Islet precursor cell (in vitro differentiated cells): Measurements from ENCODE around the gene TMEM81.

Source experiments
- DNase-seq: peaks from one replicate; pipeline ENCODE4 v3.0.0-alpha.2; 2018

Gene TMEM81

GRCh38 chr1:205057808-205058575, 26.3 kb downstream of the TMEM81 start:
- DNase-seq: no peak

DNA sequence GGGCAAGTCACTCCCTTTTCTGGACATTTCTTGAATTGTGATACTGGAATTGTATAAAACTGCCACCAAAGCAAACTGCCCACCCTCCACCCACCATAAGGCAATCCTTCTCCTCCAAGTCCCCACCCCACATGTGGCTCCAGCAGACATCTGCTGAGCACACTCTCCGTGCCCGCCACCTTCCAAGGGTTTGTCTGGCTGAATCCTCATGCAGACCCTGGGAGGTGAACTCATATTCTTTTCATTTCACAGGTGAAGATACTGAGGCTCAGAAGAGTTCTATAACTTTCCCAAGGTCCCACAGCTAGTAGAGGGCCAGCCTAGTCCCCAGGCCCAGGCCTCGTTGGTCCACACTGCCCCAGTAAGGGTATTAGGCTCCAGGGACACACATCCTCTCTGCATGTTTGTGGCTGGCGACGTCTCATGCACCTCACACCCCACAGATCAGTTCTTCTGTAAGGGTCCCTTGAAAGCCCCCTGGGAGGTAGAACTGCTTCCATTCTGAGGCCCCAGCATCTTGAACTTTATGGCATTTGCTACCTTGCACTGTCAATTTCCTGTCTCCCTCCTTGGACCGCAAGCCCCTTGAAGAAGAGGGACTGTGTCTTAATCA, 27.2 kb downstream of the TMEM81 start:
- DNase-seq: no peak

GRCh38 chr1:205056188-205056611, 28.1 kb downstream of the TMEM81 start:
- DNase-seq: no peak

DNA sequence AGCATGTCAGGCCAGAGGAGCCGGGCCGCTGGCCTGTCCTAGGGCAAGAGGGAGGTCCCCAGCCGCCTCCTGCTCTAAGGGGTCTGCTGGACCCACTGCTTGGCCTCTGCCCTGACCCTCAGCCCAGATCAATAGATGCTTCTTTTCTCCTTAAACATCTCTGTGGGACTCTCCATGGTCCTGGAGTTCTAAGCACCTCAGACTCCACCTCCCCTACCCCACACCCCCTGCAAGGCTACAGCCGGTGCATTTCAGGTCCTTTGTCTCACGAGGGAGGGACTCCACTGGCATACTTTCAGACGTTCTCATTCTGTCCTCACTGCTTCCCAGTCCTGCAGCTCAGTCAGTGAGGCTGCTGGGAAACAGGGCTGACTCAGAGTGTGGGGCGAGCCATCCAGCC, 30.2 kb downstream of the TMEM81 start:
- no peak for DNase-seq

DNA sequence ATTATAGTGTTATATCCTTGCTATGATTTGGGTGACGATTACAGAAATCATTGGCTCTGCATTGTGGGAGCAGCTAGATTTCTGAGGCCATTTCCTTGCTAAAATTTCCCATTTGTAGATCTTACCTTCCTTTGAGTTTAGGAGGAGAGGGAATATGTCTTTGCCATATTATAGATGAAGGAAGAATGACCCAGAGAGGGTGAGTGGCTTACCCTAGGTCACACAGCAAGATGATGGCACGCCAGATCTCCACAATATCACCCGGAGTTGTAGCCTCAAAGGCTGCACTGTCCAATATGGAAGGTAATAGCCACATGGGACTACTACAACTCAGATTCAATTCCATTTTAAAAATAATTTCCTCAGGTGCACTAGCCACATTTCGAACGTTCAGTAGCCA, 31.0 kb downstream of the TMEM81 start:
- no peak for DNase-seq

- DNase-seq: no peak
Measured at GRCh38 chr1:205052690-205053089, 31.6 kb downstream of the TMEM81 start.

DNA sequence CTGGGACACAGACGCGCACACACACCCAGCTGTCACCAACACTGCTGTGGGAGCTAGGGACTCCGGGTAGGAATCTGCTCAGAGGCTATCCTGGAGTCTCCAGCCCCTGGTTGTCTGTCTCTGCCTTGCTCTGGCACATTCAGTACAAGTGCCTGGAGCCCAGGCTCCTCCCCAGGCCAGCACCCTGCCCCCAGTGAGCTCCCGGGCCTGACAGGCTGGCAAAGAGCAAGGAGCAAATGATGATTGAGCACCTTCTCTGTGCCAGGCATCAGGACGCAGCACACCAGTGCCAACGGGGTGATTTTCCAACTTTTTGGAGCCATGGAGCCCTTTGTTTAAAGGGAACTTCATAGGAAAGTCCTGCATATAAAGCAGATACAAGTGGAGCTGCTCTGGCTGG, 34.8 kb downstream of the TMEM81 start:
- DNase-seq: no peak

GRCh38 chr1:205048382-205048781, 35.9 kb downstream of the TMEM81 start:
- no peak for DNase-seq

- no peak for DNase-seq
Measured at GRCh38 chr1:205047764-205048231, 36.5 kb downstream of the TMEM81 start.

GRCh38 chr1:205046870-205047269, 37.4 kb downstream of the TMEM81 start:
- DNase-seq: no peak

DNA sequence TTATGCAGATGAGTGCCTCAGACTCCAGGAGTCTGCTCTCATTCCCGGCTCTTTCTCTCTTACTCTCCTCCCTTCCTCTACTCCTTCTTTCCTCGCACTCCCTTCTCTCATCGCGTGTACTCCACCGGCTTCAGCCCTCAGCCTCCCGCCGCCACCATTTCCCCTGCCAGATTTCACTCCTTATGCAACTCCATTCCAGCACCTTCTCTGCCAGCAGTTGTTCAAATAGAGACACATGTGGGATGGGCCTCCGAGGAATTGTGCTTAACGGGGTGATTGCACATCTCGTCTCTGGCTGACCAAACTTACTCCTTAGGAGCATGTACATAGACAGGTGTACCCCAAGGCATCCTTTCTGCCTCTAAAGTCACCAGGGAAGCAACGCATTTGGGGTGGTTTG, 39.1 kb downstream of the TMEM81 start:
- no peak for DNase-seq

- no peak for DNase-seq
Measured at GRCh38 chr1:205044741-205045140, 39.5 kb downstream of the TMEM81 start.

- no peak for DNase-seq
Measured at GRCh38 chr1:205043866-205044265, 40.4 kb downstream of the TMEM81 start.

- DNase-seq: no peak
Measured at GRCh38 chr1:205042911-205043806, 41.1 kb downstream of the TMEM81 start, which contains the start of gene CNTN2. CNTN2 (plus strand) TSS chr1:205043212; CDS start chr1:205053186, 9,974 bp downstream.

DNA sequence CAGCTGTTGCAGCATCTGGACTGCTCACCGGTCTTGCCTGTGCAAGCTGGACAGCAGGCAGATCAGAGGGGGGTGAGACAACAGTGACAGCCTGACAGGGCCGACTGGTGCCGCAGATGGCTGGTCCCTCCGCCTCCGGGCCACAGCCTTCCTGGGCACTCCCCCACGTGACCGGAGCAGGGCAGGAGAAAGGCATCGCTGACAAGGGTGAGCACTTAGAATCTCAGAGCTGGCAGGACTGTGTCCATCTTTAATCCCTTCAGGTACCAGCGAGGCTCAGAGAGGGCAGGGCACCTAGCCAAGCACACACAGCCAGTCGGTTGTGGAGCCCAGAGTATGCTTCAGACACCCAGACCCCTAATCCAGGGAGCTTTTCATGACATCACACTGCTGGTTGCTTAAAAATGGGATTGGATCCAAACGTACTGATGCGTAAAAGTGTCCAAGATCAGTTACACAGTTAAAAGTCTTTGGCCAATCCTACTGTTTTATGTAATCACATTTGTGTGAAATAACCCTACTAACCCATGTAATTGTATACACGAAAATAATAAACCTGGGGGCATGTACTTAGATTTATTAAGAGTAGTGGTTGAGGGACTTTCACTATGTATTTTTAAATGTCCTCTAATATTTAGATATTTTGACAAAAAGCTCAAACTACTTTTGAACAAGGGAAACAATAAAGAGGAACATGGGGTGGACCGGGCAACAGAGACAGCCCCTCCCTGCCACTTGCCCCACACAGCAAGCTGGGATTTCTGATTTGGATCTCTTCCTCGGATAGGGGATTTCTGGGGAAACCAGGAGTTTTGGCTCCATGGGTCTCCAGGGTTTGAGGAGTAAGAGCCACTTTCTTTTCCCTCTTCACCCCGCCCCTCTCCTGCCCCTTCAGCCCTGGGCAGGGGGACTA, 42.0 kb downstream of the TMEM81 start:
- no peak for DNase-seq

GRCh38 chr1:205041001-205041715, 43.1 kb downstream of the TMEM81 start:
- DNase-seq: no peak

DNA sequence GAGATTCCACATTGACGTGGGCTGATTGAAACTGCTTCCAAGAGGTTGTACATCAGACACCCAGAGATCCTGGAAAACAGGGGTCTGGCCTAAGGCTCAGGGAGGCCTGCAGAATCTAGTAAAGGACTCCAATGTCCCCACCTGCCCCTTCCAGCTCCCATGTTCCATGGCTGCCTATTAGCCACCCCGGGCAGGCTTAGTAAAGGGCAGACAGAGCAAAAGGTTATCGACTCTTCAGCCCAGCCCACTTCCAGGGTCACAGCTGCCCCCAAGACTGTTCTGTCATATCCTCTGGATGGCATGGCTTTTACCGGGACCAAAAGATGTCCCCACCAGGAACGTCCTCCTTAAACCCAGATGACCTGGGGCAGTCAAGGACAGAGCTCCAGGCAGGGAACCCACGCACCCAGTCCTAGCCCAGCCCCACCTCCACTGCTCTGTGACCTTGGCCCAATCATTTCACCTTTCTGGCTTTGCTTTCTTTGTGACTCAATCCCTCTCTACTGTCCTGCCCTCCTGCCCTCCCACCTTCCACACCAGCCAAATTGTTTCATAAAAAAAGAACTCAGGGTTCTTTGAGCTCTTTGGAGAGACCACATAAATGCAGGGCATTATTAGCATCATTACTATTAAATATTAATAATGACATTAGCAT, 46.0 kb downstream of the TMEM81 start:
- no peak for DNase-seq

DNA sequence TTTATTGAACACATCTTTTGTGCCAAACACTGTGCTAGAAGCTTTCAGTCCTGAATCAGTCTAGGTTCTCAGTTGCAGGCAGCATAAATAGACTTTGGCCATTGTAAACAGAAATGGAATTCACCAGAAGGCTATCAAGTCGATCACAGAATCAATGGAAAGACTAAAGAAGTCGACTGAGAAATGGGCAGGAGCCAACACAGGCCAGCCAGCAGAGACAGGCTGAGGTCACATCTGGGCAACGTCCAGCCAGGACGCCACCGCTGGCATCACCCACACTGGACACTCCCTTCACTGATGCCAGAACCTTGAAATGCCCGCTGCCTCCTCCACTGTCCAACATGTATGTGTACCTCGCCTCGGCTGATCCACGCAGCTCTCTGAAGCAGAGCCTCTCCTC, 46.7 kb downstream of the TMEM81 start:
- DNase-seq: no peak
